Astrocyte (in vitro differentiated cells and primary cell): Measurements from ENCODE around the gene NLGN1. TPM values are rescaled to one million over a fixed set of nuclear protein-coding genes. Genes with fewer than 3 reads are reported as not detected.

ENCODE experiments used
- DNase-seq: peaks from one replicate; pipeline ENCODE4 v3.0.0-alpha.2; 2010; ENCODE audit warnings: low read depth
- FAIRE-seq: peaks from 2 replicates; lab custom pipeline; 2011; peaks lifted over from hg19 to GRCh38; lab: Jason Lieb, UNC
- H2AFZ ChIP-seq: 2 replicates; pipeline ENCODE4 v1.6.0; 2012; ENCODE audit warnings: low read depth, low read length, inconsistent platforms
- H3K27ac ChIP-seq: 2 replicates; pipeline ENCODE4 v1.5.1; 2011; ENCODE audit warnings: low read depth, low read length, inconsistent platforms
- H3K27me3 ChIP-seq: 2 replicates; pipeline ENCODE4 v1.6.0; 2011; ENCODE audit warnings: low read length, inconsistent platforms; ENCODE audit not compliant: insufficient read depth
- H3K36me3 ChIP-seq: 2 replicates; pipeline ENCODE4 v1.5.1; 2011; ENCODE audit warnings: low read length, inconsistent platforms; ENCODE audit not compliant: insufficient read depth
- H3K4me1 ChIP-seq: 2 replicates; pipeline ENCODE4 v1.5.1; 2011; ENCODE audit warnings: low read length, inconsistent platforms; ENCODE audit not compliant: insufficient read depth
- H3K4me2 ChIP-seq: 2 replicates; pipeline ENCODE4 v1.6.0; 2012; ENCODE audit warnings: low read length, inconsistent platforms
- H3K4me3 ChIP-seq: 2 replicates; pipeline ENCODE4 v1.5.1; 2011; ENCODE audit warnings: low read depth, mild to moderate bottlenecking, low read length, inconsistent platforms; ENCODE audit not compliant: insufficient read depth
- H3K79me2 ChIP-seq: 2 replicates; pipeline ENCODE4 v1.6.0; 2012; ENCODE audit warnings: mild to moderate bottlenecking, low read length, inconsistent platforms; ENCODE audit not compliant: insufficient read depth
- H3K9ac ChIP-seq: 2 replicates; pipeline ENCODE4 v1.6.0; 2012; ENCODE audit warnings: mild to moderate bottlenecking, low read length, inconsistent platforms
- H3K9me3 ChIP-seq: 2 replicates; pipeline ENCODE4 v1.5.1; 2012; ENCODE audit warnings: low read depth, mild to moderate bottlenecking, low read length, inconsistent platforms; ENCODE audit not compliant: insufficient read depth
- H4K20me1 ChIP-seq: 2 replicates; pipeline ENCODE4 v1.6.0; 2012; ENCODE audit warnings: low read length, inconsistent platforms; ENCODE audit not compliant: insufficient read depth
- H3K27ac Mint-ChIP-seq: one replicate; pipeline ENCODE4 v1.8.0; 2021; ENCODE audit warnings: mild to moderate bottlenecking, mixed read lengths; ENCODE audit not compliant: unreplicated experiment
- H3K27me3 Mint-ChIP-seq: one replicate; pipeline ENCODE4 v1.8.0; 2021; ENCODE audit warnings: low read depth, mixed read lengths; ENCODE audit not compliant: unreplicated experiment
- H3K36me3 Mint-ChIP-seq: one replicate; pipeline ENCODE4 v1.8.0; 2021; ENCODE audit warnings: low read depth, mixed read lengths; ENCODE audit not compliant: unreplicated experiment
- H3K4me1 Mint-ChIP-seq: one replicate; pipeline ENCODE4 v1.8.0; 2021; ENCODE audit warnings: low read depth, mixed read lengths; ENCODE audit not compliant: unreplicated experiment
- H3K4me3 Mint-ChIP-seq: one replicate; pipeline ENCODE4 v1.8.0; 2021; ENCODE audit warnings: mild to moderate bottlenecking, moderate library complexity, mixed read lengths; ENCODE audit not compliant: unreplicated experiment
- H3K9me3 Mint-ChIP-seq: one replicate; pipeline ENCODE4 v1.8.0; 2021; ENCODE audit warnings: mild to moderate bottlenecking, mixed read lengths; ENCODE audit not compliant: unreplicated experiment
- CTCF ChIP-seq: IDR thresholded peaks from 2 replicates; pipeline ENCODE4 v1.5.1; 2011; ENCODE audit warnings: low read depth, mild to moderate bottlenecking, inconsistent platforms, low read length, moderate library complexity; ENCODE audit not compliant: insufficient read depth
- EZH2 ChIP-seq: IDR thresholded peaks from 2 replicates; pipeline ENCODE4 v1.6.1; 2012; ENCODE audit warnings: mild to moderate bottlenecking, low read length, inconsistent platforms; ENCODE audit not compliant: insufficient read depth
- total RNA-seq: library from RNA; stranded (reverse); gene quantifications from 2 replicates; pipeline ENCODE4 v1.2.1, GENCODE V29; 2021

Gene NLGN1
- total RNA-seq, 1 donor from 2014 or later = 1.2 TPM

- Histone ChIP-seq H4K20me1 (no peaks in the 10 kb centered on the region), H3K27ac (no peak overlapping the region), H3K4me1 (no peaks in the 10 kb centered on the region), H3K27me3 (no peaks in the 10 kb centered on the region), H3K79me2 (no peaks in the 10 kb centered on the region), H3K9ac (no peak overlapping the region), H3K4me3 (no peak overlapping the region), H3K36me3 (no peaks in the 10 kb centered on the region), H3K9me3 (no peaks in the 10 kb centered on the region), H3K4me2 (no peak overlapping the region), H2AFZ (no peak overlapping the region)
- Mint-ChIP-seq H3K27me3 (no peaks in the 10 kb centered on the region), H3K36me3 (no peaks in the 10 kb centered on the region), H3K4me1 (peaks cover 4% of the 10 kb centered on the region), H3K27ac (no peak overlapping the region), H3K9me3 (no peaks in the 10 kb centered on the region), H3K4me3 (no peak overlapping the region)
- no peak for TF ChIP-seq EZH2
- no peak for TF ChIP-seq CTCF
- DNase-seq (no peak), FAIRE-seq (peak; percentile 55)
Measured at GRCh38 chr3:174102866-174103265, 705.3 kb downstream of the NLGN1 start.

- H3K9me3 Mint-ChIP-seq = no peaks in the 10 kb centered on the region
- no peak overlapping the region for H3K4me2 ChIP-seq
- no peak for TF ChIP-seq EZH2
- no peak for TF ChIP-seq CTCF
- no peak overlapping the region for H3K9ac ChIP-seq
- H2AFZ ChIP-seq = no peak overlapping the region
- H3K4me3 ChIP-seq = no peak overlapping the region
- no peaks in the 10 kb centered on the region for H3K27me3 ChIP-seq
- H3K27ac ChIP-seq = no peak overlapping the region
- no peaks in the 10 kb centered on the region for H3K79me2 ChIP-seq
- no peaks in the 10 kb centered on the region for H3K9me3 ChIP-seq
- no peaks in the 10 kb centered on the region for H3K36me3 ChIP-seq
- DNase-seq = no peak
- H3K4me3 Mint-ChIP-seq = no peak overlapping the region
- H3K4me1 ChIP-seq = no peaks in the 10 kb centered on the region
- FAIRE-seq = no peak
- no peaks in the 10 kb centered on the region for H3K36me3 Mint-ChIP-seq
- H3K27ac Mint-ChIP-seq = no peak overlapping the region
- H3K27me3 Mint-ChIP-seq = no peaks in the 10 kb centered on the region
- no peaks in the 10 kb centered on the region for H4K20me1 ChIP-seq
- H3K4me1 Mint-ChIP-seq = no peaks in the 10 kb centered on the region
Measured at GRCh38 chr3:174110761-174111160, 713.2 kb downstream of the NLGN1 start.

- no peaks in the 10 kb centered on the region for H3K4me1 ChIP-seq
- H3K4me3 ChIP-seq = no peak overlapping the region
- Mint-ChIP-seq H3K27me3 (no peaks in the 10 kb centered on the region), H3K27ac (no peak overlapping the region), H3K9me3 (no peaks in the 10 kb centered on the region), H3K4me1 (no peaks in the 10 kb centered on the region), H3K4me3 (no peak overlapping the region), H3K36me3 (no peaks in the 10 kb centered on the region)
- H3K9ac ChIP-seq = no peak overlapping the region
- no peak overlapping the region for H3K27ac ChIP-seq
- H3K9me3 ChIP-seq = no peaks in the 10 kb centered on the region
- H4K20me1 ChIP-seq = no peaks in the 10 kb centered on the region
- FAIRE-seq (no peak), DNase-seq (no peak)
- no peaks in the 10 kb centered on the region for H3K79me2 ChIP-seq
- no peak overlapping the region for H3K4me2 ChIP-seq
- no peaks in the 10 kb centered on the region for H3K27me3 ChIP-seq
- TF ChIP-seq EZH2 = no peak
- no peaks in the 10 kb centered on the region for H3K36me3 ChIP-seq
- no peak overlapping the region for H2AFZ ChIP-seq
Measured at GRCh38 chr3:174111776-174112175, 714.2 kb downstream of the NLGN1 start.
